ENCODE measurements around the gene POLA1.

DNA sequence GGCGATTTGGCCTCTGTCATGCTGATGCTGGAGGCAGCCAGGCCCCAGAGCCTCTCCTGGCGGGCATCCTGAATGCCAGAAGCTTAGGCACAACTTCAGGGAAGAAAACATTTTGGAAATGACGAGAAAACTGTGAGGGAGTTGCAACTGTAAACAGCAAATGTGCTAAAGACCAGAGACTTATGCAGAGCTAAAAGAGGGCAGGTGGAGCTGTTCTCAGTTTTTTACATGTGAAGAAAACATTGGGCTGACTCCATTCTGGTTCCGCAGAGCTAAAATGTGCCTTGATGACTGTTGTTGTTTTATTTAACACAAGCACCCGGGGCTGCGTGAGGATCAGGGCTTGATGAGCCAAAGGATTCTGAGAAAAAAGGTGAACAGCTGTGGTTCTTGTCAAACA is 332.9 kb downstream of the POLA1 start:
- TF ChIP-seq, protein P1, sequence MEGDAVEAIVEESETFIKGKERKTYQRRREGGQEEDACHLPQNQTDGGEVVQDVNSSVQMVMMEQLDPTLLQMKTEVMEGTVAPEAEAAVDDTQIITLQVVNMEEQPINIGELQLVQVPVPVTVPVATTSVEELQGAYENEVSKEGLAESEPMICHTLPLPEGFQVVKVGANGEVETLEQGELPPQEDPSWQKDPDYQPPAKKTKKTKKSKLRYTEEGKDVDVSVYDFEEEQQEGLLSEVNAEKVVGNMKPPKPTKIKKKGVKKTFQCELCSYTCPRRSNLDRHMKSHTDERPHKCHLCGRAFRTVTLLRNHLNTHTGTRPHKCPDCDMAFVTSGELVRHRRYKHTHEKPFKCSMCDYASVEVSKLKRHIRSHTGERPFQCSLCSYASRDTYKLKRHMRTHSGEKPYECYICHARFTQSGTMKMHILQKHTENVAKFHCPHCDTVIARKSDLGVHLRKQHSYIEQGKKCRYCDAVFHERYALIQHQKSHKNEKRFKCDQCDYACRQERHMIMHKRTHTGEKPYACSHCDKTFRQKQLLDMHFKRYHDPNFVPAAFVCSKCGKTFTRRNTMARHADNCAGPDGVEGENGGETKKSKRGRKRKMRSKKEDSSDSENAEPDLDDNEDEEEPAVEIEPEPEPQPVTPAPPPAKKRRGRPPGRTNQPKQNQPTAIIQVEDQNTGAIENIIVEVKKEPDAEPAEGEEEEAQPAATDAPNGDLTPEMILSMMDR (IDR thresholded peaks at IDR 0.05; ENCODE audit: low read length) = no peak
- TF ChIP-seq EZH2 (optimal IDR thresholded peaks at IDR 0.05; ENCODE audit: low read depth, low read length) = no peak
- TF ChIP-seq EZH2phosphoT487 (IDR thresholded peaks at IDR 0.05; ENCODE audit: low read length) = no peak

Measured in MM.1S (cell line).